Hypothalamus (tissue), 51 donors: Measurements from ENCODE around the gene FOXR1.
A peak's percentile ranks its signal among the peaks of the same experiment; 100 is the strongest.
"Not testable (repeated sequence)": the region's sequence is repeated elsewhere in the genome, so short reads cannot be mapped to it uniquely, and the experiment has no call there.

Experiments
- DNase-seq, 51 donors: peaks; one replicate each; lab custom pipeline; 2025; lab: John Stamatoyannopoulos, UW

Gene FOXR1

DNA sequence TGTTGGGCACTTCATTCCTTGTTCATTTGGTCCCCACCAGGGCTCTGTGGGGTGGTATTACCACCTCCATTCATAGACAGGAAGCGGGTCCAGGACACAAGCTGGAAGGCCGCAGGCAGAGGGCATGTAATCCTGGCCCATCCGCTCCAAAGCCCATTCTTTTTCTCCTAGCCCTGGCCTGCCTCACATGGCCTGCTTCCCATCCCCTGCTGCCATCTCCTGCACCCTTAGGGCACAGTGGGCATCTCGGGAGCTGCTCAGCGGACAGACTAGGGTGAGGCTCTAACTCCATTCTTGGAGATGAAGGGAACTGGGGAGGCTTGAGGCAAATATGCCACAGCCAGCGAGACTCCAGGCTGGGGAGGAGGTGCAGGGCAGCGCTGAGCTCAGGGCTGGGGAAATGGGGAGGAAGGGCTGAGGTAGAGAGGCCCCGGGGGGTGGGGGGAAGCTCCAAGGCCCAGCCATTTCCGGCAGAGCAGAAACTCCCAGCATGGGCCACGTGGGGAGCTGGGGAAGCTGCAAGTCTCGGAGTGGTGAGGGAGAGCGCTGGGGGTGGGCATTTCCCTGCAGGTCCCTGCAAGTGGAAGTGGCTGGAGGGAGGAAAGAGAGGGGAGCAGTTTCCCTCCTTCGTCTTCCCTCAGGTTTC is 31.5 kb upstream of the FOXR1 start:
- DNase-seq: peak in 16 of 51 donors; percentile 23 to 60 (median 33)

DNA sequence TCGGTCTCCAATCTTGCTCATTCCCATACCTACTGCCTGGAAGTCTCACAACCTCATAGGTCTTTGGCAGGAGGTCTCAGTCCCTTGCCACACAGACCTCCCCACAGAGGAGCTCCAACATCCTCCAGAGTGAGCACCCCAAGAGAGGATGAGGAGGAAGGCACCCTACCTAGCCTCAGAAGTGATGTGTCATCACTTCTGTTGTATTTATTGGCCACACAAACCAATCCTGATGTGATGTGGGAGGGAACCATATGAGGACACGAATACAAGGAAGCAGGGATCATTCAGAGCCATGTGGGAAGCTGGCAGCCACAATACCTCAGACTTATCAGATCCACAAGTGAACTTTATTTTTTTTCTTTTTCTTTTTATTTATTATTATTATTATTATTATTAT is 24.5 kb upstream of the FOXR1 start:
- DNase-seq: no peak

DNA sequence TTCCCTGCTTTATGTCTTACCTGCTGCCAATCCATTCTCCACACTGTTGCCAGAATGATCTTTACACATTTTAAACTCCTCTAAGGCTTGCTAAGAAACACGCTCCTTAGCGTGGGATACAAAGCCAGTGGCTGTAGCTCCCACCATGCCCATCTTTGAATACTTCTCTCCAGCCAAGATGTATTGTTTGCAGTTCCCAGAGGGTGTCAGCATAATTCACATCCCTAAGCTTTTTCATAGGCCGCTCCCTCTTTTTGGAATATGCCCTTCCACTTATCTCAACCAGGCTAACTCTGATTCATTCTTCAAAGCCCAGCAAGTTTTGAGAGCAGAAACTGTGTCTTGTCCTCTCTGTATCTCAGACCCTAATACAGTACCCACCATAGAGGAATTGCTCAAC is 23.6 kb upstream of the FOXR1 start:
- DNase-seq: no peak

DNA sequence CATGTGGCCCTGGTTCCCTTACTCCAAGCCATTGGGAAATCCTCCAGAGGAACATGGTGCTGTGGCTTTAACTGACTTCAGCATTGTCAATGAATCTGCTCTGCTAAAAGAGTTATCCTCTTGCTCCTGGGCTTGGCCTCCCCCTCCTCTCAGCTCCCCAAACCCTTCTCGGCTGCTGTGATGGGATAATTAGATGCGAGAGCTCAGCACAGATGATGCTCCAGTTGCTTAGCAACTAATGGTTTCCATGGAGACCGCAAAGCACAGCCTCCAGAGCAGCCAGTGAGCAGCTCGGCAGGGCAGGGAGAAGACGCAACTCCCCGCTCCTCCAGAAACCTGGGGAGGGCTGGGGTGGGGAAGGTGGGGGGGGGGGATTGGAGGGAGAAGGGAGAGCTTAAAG is 18.3 kb upstream of the FOXR1 start:
- DNase-seq: peak in 41 of 51 donors; percentile 9 to 89 (median 59)

DNA sequence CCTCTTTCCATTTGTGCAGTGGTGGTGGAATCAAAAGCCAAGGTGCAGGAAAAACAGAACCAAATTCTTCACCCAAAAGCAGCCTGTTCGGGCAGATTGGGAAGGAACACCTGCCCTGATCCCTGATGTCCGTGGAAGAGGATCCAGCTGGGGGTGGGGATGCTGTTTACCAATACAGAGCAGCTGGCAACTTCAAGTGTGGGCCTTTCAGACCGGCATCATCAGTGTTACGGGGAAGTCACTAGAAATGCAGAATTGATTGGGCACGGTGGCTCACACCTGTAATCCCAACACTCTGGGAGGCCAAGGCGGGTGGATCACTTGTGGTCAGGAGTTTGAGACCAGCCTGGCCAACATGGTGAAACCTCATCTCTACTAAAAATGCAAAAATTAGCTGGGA is 17.6 kb upstream of the FOXR1 start:
- peak in 2 of 51 donors; percentile 4 for DNase-seq

DNA sequence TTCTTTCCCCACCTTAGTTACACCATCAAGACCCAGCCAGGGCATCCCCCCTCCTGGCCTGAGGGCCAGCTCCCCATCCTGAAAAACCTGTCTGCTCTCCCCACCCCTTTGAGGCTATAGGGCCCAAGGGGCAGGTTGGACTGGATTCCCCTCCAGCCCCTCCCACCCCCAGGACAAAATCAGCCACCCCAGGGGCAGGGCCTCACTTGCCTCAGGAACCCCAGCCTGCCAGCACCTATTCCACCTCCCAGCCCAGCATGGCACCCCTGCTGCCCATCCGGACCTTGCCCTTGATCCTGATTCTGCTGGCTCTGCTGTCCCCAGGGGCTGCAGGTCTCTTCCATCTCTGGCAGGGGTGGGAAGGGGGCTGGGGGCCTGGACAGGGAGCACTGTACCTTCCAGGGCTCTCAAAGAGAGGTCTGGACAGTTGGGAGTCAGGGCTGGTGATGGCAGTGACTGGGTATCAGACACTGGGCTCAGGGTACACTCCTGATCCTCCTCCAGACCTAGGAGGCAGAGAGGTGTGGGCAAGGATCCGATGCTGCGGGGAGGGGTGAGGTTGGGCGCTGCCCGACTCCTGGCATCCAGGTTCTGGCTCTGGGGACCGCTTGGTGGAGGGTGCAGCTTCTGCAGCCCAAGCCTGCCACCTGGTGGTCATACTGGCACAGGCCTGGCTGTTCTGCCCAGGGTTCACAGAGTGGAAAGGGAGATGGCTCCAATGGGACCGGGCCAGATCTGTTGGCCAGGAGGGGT is 15.3 kb upstream of the FOXR1 start, which contains the start of gene UPK2:
Gene UPK2, plus strand, starts transcription at position 205 of the 753 bp plus-strand sequence. Its CDS starts 53 bp downstream, at position 258.
- peak; percentile 7 to 90 (median 76) for DNase-seq

DNA sequence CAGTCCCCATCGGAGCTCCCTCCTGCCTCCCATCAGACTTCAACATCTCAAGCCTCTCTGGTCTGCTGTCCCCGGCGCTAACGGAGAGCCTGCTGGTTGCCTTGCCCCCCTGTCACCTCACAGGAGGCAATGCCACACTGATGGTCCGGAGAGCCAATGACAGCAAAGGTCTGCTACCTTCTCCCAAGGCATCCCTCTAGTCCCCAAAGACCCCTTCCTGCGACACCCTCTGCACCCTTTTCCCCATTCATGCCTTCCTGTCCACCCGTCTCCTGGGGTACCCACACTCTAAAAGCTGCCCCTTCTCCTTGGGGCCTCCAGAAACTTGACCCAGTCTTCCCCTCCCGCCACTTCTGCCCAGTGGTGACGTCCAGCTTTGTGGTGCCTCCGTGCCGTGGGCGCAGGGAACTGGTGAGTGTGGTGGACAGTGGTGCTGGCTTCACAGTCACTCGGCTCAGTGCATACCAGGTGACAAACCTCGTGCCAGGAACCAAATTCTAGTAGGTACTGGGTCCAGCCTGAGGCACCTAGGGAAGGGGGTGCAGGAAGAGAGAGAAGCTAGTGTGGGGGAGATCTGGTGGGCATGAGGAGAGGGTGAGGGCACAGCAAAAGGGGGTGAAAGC is 14.6 kb upstream of the FOXR1 start:
- no peak for DNase-seq

DNA sequence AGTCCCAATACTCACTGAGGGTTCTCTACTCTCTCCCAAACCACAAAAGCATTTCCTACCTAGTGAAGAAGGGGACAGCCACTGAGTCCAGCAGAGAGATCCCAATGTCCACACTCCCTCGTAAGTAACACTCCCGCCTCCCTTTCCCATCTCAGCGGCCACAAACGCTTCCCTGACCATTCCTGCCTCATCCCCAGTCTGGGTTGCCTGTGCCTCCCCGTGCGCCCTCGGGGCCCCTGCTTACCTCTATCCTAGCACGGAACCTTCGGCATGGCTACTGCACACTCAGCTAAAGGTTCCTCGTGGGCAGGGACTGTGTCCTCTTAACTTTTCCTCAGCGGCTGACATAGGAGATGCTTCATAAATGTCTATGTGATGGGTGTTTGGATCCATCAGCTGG is 14.0 kb upstream of the FOXR1 start:
- no peak for DNase-seq

DNA sequence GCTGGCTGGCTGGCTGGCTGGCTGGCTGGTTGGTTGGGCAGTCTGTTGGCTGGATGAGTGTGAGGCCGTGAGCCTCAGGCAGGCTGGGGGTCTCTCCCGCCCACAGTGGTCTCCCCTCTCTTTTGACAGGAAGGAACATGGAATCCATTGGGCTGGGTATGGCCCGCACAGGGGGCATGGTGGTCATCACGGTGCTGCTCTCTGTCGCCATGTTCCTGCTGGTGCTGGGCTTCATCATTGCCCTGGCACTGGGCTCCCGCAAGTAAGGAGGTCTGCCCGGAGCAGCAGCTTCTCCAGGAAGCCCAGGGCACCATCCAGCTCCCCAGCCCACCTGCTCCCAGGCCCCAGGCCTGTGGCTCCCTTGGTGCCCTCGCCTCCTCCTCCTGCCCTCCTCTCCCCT is 13.6 kb upstream of the FOXR1 start:
- no peak for DNase-seq

DNA sequence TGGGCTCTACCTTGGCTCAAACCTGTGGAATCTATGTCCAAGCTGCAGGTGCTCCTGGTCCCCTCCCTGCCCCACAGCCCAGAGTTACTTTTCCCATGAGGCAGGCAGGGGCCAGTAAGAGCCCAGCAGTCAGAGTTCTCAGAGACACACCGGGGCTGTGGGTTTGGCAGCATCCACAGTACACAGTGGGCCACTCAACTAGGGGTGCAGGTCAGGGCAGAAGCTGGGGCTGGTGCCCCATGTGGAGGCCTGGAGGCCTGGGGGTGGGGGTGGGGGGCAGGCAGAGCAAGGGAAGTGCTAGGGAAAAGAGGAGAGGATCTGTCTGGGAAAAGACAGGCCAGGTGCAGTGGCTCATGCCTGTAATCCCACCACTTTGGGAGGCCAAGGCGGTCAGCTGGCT is 13.0 kb upstream of the FOXR1 start:
- no peak for DNase-seq

DNA sequence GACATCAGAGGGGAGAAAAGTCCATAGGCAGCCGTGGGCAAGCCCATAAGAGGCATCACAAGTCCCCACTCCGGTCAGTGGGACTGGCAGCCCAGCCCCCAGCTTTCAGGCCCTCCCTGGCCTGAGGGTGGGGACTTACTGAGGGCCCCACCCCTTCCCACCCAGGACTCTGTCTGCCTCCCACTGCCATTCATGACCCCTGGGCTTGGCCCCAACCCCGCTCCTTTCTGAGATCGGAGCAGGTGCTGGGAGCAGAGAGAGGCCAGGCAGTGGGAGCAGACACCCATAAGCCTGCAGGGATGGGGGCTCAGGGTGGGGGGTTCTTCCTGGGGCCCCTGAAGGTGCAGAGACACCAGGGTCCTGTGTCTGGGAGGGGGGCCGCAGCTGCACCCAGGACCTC is 10.4 kb upstream of the FOXR1 start:
- DNase-seq: no peak

DNA sequence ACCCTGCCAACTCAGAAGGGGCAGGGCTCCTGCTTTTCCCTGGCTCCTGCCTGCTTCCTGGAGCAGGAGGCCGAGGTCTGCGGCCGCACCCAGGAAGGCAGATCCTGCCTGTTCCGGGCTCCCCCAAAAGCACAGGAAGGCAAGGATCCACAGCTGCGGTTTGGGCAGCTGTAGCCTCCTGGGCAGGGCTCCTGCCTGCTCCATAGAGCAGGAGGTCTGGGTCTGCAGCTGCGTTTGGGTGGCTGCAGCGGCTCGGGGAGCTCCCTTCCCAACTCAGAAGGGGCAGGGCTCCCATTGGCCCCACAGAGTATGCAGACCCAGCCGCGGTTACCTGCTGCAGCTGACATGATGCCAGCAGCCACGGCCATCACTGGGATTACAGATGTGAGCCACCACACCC is 10.0 kb upstream of the FOXR1 start:
- no peak for DNase-seq

DNA sequence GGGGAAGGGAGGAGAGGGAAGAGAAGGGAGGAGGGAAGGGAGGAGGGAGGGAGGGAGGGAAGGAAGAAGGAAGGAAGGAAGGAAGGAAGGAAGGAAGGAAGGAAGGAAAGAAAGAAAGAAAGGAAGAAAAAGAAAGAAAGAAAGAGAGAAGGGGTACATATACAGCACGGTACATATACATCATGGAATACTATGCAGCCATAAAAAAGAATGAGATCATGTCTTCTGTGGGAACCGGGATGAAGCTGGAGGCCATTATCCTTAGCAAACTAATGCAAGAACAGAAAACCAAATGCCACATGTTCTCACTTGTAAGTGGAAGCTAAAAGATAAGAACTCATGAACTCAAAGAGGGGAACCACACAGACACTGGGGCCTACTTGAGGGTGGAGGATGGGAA is 2.1 kb upstream of the FOXR1 start:
- not testable (repeated sequence) for DNase-seq

DNA sequence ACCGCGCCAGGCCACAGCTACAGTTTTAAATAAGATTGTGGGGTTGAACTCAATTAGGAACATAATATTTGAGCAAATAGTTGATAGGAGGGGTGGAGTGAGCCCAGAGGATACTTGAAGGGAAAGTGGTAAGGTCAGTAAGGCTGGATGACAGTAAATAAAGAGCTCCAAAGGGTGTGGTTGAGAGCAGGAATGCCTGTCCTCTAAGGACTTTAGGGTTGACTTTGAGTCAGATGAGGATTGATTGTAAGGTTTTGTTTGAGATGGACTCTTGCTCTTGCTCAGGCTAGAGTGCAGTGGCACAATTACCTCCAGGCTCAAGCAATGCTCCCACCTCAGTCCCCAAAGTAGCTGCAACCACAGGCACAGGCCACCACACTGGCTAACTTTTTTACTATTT is 2.4 kb downstream of the FOXR1 start:
- no peak for DNase-seq

DNA sequence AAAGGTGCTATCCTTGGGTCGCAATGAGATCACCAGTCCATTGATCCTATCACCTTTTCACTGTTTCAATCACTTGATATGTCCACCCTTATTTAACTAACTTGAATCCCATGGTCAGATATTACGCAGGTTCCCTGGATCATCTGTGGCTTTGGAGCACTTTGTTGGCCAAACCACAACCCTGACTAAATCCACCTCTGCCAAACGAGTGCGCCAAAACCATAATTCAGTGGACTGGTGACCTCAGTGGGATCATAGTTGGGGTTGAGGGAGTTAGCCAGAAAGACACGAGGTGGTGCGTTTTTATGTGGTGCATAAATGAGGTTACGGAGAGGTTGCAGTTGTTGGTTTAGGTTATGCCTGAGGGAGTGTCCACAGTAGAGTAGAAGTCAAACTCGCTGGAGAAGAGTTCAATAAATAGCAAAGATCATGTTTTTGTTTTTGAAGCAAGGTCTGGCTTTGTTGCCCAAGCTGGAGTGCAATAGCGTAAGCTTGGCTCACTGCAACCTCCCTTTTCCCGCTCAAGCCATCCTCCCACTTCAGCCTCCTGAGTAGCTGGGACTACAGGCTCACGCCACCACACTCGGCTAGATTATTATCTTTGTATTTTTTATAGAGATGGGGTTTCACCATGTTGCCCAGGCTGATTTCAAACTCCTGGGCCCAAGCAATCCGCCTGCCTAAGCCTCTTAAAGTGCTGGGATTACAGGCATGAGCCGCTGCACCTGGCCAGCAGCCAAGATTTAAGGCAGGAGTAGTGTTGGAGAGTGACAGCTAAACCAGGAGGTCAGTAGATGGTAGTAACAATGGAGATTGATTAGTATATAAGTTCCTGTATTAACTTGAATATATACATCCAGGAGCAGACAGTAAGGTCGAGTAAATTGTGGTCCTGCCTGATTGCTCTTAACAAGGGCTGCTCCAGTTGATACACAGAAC is 4.5 kb downstream of the FOXR1 start:
- DNase-seq: no peak

DNA sequence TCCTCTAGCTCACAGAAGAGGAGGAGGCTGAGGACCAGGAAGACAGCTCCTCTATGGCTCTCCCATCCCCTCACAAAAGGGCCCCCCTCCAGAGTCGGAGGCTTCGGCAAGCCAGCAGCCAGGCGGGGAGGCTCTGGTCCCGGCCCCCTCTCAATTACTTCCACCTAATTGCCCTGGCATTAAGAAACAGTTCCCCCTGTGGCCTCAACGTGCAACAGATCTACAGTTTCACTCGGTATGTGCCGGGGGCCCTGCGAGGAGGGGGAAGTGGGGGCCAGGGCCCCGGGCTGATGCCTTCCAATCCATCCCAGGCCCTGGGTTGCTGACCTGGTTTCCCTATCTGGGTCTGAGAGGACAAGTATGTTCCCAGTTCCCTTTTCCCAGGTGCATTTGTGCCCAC is 7.9 kb downstream of the FOXR1 start:
- no peak for DNase-seq

DNA sequence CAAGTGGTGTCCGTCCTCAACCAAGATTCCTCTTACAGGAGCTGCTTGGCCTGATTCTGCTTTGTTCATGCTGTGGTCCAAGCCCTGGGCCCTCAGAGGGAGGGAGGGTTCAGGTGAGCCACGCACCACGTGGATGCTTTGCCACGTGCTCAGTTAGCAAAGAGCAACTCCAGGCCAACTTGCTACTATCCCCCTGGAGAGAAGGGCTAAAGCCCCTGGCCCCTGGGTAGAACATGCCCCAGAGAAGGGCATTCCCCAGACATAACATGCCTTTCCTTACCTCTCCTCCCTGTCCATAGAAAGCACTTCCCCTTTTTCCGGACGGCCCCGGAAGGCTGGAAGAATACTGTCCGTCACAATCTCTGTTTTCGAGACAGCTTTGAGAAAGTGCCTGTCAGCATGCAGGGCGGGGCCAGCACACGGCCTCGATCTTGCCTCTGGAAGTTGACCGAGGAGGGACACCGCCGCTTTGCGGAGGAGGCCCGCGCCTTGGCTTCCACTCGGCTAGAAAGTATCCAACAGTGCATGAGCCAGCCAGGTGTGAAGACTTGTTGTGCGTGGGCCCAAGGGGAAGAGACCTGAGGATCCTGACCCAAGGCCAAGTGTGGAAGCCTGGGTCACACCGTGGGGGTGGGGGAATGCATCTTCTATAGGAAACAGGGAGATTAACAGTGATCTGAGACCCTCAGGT is 8.8 kb downstream of the FOXR1 start:
- peak in 9 of 51 donors; percentile 1 to 14 (median 7) for DNase-seq

DNA sequence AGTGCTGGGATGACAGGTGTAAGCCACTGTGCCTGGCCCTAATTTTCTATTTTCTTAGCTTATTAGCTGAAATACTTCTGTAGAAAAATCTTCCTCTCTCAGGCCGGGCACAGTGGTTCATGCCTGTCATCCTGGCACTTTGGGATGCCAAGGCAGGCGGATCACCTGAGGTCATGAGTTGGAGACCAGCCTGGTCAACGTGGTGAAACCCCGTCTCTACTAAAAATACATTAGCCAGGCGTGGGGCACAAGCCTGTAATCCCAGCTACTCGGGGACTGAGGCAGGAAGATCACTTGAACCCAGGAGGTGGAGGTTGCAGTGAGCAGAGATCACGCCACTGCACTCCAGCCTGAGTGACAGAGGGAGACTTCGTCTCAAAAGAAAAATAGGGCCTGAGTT is 12.8 kb downstream of the FOXR1 start:
- not testable (repeated sequence) for DNase-seq

DNA sequence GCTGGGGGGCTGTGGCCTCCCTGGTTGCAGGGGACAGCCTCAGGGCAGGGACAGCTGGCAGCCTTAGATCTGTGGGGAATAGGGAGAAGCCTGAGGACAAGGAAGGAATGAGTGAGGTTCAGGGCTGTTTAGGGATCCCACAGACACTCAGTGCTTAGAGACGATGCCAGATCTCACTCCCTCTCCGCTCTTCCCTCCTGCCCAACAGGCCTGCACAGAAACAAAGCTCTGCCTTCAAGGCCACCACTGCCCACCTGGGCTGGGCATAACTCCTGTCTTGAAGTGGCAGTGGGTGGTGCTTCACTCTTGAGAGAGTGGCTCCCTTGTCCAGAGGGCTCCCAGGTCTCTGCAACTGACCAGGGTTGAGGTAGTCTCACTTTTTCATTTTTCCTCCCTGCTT is 13.3 kb downstream of the FOXR1 start:
- DNase-seq: no peak

DNA sequence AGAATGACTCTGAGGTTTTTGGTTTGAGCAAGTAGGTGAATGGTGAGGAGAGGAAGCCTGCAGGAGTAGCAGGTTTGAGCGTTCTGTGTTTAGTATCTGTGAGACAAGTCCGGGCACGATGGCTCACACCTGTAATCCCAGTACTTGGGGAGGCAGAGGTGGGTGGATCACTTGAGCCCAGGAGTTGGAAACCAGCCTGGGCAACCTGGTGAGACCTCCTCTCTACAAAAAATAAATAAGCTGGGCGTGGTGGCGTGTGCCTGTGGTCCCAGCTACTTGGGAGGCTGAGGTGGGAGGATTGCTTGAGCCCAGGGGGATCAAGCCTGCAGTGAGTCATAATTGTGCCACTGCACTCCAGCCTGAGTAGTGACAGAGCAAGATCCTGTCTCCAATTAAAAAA is 16.7 kb downstream of the FOXR1 start:
- no peak for DNase-seq
